ENCODE data around the gene TCF15. TPM values are rescaled to one million over a fixed set of nuclear protein-coding genes. Genes with fewer than 3 reads are reported as not detected.

The TCF15 gene
- total and polyA plus RNA-seq, 2 of the 8 experiments (the other 6 are each of a cell fraction or from before 2014, with no cell fraction given) = 3.7 to 6.9 TPM

DNA sequence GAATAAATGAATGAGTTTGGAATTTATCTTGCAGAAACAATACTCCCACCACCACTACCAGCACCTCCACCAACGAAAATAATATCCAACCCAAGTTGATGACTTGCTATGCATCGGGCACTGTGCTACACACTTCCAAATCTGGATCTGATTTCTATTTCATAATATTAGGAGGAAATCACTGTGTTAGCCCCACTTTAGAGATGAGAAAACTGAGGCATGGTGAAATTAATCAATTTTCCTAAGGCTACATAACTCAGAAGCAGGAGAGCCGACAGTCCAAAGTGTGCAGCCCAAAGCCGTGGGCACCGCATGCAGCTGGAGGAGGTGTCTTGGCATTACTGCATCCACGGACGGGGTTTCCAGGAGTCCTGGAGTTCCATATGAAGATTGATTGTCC, 17.6 kb downstream of the TCF15 start (continued):
- TF ChIP-seq TBP (IDR thresholded peaks at IDR 0.05; ENCODE audit: low read depth, low read length) (no peak), SP1 (IDR thresholded peaks at IDR 0.05; ENCODE audit: low read depth, low read length) (no peak)

All from H1 (cell line).